ENCODE data around the gene PSMD8.
A peak's percentile ranks its signal among the peaks of the same experiment; 100 is the strongest.

PSMD8 gene

DNA sequence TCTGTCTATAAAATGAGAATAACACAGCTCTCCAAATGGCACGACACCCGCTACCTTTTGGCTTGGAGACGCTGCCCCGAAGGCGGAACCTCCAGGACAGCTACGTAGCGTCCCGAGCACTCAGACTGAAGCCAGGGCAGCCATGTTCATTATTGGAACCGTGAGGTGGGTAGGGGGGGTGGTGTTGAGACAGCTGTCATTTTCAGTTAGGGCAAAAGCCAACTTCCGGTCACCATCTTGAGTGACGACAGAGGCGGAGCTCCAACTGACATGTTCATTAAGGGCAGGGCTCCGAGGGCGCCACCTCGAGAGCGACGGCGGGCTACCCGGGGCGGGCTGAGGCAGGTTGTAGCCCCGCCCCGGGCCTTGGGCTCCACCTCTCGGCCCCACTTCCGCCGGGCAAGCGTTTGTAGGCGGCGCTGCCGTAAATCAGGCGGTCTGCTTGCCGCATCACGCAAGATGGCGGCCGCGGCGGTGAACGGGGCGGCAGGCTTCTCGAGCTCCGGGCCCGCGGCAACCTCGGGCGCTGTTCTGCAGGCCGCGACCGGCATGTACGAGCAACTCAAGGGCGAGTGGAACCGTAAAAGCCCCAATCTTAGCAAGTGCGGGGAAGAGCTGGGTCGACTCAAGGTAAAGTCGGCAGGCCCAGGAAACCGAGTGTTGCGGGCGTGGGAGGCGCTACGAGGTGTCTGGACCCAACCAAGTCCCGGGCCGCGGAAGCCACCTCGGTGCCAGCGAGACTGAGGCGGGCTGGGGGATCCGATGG is at the start of gene PSMD8:
Gene PSMD8 (plus strand): TSS at position 240 of the 766 bp plus-strand sequence. CDS start 31 bp downstream, at position 271.
- TF ChIP-seq, protein P1, sequence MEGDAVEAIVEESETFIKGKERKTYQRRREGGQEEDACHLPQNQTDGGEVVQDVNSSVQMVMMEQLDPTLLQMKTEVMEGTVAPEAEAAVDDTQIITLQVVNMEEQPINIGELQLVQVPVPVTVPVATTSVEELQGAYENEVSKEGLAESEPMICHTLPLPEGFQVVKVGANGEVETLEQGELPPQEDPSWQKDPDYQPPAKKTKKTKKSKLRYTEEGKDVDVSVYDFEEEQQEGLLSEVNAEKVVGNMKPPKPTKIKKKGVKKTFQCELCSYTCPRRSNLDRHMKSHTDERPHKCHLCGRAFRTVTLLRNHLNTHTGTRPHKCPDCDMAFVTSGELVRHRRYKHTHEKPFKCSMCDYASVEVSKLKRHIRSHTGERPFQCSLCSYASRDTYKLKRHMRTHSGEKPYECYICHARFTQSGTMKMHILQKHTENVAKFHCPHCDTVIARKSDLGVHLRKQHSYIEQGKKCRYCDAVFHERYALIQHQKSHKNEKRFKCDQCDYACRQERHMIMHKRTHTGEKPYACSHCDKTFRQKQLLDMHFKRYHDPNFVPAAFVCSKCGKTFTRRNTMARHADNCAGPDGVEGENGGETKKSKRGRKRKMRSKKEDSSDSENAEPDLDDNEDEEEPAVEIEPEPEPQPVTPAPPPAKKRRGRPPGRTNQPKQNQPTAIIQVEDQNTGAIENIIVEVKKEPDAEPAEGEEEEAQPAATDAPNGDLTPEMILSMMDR (IDR thresholded peaks at IDR 0.05; ENCODE audit: low read depth, low read length, missing control alignments): no peak
- peak; percentile 99 for DNase-seq (ENCODE audit: low read depth)
- H3K4me3 ChIP-seq (ENCODE audit: low read depth, low read length): peak within 1 kb of the TSS; percentile 95

DNA sequence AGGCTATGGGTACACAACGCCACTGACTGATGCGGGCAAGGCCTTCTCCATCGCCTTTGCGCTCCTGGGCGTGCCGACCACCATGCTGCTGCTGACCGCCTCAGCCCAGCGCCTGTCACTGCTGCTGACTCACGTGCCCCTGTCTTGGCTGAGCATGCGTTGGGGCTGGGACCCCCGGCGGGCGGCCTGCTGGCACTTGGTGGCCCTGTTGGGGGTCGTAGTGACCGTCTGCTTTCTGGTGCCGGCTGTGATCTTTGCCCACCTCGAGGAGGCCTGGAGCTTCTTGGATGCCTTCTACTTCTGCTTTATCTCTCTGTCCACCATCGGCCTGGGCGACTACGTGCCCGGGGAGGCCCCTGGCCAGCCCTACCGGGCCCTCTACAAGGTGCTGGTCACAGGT is 47.8 kb upstream of the PSMD8 start:
- no peak overlapping the region for H3K4me3 ChIP-seq (ENCODE audit: low read depth, low read length)
- DNase-seq (ENCODE audit: low read depth): no peak
- TF ChIP-seq, protein P1 (IDR thresholded peaks at IDR 0.05; ENCODE audit: low read depth, low read length, missing control alignments): no peak

DNA sequence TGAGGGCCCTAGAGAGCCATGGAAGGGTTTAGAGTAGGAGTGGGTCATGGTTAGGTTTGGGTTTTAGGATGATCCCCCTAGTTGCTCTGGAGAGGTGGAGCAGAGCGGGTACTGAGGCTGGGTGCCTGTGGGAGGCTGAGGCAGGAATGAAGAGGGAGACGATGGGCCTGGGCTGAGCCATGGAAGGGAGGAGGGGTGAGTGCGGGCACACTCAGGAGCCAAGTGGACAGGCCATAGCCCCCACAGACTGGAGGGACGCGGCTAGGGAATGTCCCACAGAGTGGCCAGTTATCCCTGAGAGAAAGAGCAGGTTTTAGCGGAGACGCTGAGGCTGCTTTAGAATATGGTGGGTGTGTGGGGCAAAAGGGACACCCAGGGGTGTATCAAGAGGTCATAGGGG is 44.7 kb upstream of the PSMD8 start:
- no peak overlapping the region for H3K4me3 ChIP-seq (ENCODE audit: low read depth, low read length)
- TF ChIP-seq, protein P1 (IDR thresholded peaks at IDR 0.05; ENCODE audit: low read depth, low read length, missing control alignments): no peak
- no peak for DNase-seq (ENCODE audit: low read depth)

DNA sequence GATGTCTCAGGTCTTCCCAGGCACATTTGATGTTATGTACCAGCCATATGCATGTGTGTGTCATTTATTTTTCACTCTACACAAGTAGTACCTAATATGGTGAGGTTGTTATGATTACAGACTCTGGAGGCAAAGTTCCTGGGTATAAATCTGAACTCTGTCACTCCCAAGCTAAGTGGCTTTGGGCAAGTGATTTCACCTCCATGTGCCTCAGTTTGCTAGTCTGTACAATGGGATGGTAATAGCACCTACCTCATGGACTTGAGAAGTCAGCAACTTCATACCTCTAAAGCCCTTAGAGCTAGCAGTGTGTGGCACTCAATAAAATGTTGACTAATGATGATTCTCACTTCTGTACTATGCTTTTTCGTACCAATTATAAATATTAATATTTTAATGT is 42.6 kb upstream of the PSMD8 start:
- H3K4me3 ChIP-seq (ENCODE audit: low read depth, low read length): no peak overlapping the region
- DNase-seq (ENCODE audit: low read depth): no peak
- TF ChIP-seq, protein P1 (IDR thresholded peaks at IDR 0.05; ENCODE audit: low read depth, low read length, missing control alignments): no peak

DNA sequence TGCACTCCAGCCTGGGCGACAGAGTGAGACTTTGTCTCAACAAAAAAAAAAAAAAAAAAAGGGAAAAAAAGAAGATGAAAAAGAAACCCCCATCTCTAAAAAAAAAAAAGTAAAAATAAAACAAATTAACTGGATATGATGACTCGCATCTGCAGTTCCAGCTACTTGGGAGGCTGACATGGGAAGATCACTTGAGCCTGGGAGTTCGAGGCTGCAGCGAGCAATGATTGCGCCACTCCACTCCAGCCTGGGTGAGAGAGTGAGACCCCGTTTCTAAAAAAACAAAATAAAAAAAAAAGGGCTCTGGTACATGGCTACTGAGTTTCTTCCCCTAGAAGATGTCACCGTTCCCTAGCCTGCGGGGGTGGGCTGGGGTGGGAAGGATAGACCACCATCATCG is 41.1 kb upstream of the PSMD8 start:
- TF ChIP-seq, protein P1 (IDR thresholded peaks at IDR 0.05; ENCODE audit: low read depth, low read length, missing control alignments): no peak
- no peak for DNase-seq (ENCODE audit: low read depth)
- H3K4me3 ChIP-seq (ENCODE audit: low read depth, low read length): no peak overlapping the region

DNA sequence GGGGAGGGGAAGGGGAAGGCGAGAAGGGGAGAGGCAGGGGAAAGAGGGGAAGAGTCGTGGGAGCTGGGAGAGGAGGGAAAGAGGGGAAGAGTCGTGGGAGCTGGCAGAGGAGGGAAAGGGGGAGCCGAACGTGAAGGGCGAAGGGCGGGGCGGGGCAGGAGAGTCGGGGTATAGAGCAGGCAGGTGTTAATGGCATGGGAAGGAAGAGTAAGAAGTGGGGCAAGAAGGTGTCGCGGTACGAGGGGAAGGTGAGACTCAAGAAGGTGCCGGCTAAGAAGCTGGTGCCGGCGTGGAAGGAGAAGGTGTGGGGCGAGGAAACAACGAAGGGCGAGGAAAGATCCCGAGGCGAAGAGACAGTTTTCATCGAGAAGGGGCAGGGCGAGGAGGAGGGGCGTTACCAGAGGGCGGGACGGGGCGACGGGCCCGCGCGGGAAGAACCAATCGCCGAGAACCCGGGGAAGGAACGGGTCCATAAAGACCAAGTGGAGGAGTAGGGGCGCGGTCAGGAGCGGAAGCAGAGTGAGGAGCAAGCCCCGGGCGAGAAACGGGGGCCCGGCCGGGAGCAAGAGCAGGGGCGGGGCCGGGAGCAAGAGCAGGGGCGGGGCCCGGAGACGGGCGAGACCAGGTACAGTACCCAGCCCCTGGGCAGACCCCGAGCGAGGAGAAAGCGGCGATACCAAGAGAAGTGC is 38.3 kb upstream of the PSMD8 start:
- H3K4me3 ChIP-seq (ENCODE audit: low read depth, low read length): peak overlapping the region; percentile 66
- DNase-seq (ENCODE audit: low read depth): peak; percentile 90
- TF ChIP-seq, protein P1 (IDR thresholded peaks at IDR 0.05; ENCODE audit: low read depth, low read length, missing control alignments): no peak
